Cortex of kidney (tissue), 1 donor: Measurements from ENCODE around the gene PDLIM3.
"Not testable (repeated sequence)": the region's sequence is repeated elsewhere in the genome, so short reads cannot be mapped to it uniquely, and the experiment has no call there.

ENCODE experiments used
- DNase-seq: peaks from one replicate; lab custom pipeline; 2025; lab: John Stamatoyannopoulos, UW

Gene PDLIM3

DNA sequence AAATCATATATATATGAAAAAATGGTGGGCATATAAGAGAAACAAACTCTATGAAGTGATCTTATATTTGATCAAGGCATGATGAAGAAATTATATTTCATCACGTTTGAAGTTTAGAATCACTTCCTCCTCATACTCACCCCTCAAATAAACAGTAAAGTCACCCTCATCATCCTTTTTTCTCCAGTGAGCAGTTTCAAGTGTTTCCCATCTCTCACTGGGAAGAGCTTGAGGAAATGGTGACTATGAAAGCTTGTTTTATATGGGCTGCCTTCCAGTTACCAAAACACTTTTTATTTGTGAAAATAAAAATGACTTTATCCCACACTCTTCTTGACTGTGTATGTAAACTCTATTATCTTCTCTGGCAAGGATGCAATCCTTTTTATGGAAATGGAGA, 16.8 kb downstream of the PDLIM3 start:
- no peak for DNase-seq

DNA sequence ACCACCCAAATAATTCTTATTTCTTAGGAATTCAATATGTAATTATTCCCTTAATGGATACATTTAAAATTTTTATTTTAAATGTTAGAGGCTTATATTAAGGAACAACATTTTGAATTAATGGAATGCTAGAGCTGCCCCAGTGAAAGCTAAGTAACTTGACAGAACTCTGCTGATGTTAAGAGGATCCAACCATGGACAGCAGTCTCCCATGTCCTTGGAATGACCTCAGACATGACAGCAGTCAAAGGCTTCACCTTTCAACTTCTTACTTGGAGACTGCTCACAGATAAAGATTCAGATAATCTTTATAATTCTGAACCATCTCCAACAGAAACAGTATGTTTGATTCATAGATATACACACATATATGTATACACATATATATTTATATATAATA, 17.2 kb downstream of the PDLIM3 start:
- DNase-seq: no peak

DNA sequence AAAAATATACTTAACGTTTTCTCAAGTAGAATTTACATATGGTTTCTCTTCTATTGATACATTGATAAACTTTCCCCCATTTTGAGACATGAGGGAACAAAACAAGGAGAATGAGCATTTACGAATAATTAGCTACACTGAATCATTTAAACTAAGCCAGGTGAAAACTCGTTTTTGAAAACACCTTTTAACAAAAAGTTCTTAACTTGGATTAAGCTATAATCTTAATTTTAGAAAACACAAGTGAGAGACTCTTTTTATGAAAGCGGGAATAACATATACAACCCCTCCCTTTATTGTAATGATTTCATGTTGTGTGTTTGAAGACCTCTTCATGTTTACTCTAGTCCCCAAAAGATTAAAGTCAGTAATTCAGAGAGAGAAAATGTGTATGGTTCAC, 20.1 kb downstream of the PDLIM3 start:
- DNase-seq: no peak

DNA sequence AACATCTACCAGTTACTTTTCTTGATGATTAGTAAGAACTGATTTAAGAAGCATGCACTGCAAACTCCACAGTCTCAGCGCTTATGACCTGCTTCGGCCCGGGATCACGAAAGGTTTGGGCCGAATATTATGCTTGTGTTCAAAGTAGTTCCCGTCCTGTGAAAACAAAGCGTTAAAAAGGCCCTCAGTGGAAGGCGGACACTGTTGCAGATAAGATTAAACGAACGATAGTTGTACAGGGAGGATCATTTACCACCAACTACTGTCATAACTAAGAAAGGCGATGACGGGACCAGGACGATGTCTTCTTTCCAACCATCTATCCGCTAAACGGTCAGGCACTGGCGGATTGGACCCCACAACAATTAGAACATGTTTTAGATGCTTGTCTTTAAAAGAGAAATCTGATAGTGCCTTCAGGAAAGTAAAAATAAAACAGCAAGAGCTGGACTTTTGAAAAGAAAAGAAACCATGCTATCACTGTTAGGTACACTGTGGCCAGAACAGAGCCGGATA, 21.1 kb downstream of the PDLIM3 start:
- DNase-seq: no peak

DNA sequence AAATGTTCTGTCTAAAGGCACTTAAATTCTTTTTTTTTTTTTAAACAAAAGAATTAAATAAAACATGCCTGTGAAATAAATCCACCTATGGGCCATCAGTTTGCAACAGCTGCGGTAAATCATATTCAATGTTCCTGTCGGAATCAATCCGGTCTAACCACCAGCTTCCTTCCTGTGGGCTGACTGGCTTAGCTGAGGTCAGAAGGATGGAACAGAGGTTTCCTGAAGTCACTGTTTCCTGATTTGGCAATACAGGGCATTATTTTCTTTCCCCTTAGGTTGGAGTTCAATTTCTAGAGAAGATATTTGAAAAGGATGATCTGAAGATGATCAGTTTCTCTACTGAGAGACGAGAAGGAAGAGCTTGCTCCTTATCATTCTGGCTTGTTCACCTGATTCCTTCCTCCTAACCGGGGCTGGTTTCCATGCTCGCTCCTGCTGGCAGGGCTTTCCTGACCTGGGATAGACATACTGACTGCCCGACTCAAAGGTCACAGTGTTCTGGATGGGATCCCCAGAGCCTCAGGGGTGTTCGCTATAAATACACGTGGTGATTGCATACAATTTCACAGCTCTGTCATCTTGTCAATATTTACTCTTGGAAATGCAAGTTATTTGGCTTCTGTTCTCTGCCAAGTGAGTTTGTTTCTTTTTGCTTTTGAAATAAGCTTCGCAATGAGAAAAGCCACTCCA, 21.7 kb downstream of the PDLIM3 start:
- no peak for DNase-seq

DNA sequence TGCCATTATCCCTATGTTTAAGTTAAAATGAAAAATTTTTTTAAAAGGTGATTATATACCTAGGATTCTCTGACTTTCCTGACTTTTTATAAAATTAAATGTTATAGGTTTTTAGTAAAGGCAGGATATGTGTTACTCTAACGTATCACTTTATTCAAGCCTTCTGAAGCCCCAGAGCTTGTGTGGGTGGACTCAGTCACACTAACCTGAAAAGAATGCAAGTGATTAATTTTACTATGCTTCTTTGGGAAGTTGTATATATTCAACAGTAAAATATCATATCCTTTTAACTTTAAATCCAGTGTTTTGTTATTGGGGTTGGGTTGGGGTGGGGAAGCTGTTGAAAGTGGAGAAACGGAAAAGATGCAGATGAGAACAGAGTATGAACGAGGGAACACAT, 22.8 kb downstream of the PDLIM3 start:
- DNase-seq: no peak

DNA sequence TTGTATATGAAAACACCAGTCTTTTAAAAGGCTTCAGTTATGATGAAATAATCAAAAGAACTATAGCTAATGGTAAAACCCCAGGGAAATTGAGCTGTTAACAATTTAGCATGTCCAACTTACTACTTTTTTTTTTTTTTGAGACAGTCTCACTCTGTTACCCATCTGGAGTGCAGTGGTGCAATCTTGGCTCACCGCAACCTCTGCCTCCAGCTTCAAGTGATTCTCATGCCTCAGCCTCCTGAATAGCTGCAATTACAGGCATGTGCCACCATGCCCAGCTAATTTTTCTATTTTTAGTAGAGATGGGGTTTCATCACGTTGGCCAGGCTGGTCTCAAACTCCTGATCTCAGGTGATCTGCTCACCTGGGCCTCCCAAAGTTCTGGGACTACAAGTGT, 24.1 kb downstream of the PDLIM3 start:
- DNase-seq: not testable (repeated sequence)

DNA sequence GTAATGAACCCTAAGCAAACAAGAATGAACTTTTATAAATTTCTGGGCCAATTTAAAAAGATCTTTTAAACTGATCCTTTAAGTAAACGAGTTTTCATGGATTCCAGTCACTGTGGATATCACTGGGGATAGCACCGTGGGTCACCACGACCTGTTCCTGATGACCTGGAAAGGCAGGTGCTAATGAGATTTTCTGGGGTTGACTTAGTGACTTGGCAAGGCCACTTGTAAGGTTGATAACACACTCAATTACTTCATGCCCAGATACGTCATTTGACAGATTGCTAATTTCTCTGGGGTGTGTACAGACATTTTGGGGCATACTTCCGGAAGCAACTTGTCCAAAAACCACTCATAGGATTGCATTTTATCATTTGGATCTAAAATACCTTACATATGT, 24.5 kb downstream of the PDLIM3 start:
- no peak for DNase-seq

DNA sequence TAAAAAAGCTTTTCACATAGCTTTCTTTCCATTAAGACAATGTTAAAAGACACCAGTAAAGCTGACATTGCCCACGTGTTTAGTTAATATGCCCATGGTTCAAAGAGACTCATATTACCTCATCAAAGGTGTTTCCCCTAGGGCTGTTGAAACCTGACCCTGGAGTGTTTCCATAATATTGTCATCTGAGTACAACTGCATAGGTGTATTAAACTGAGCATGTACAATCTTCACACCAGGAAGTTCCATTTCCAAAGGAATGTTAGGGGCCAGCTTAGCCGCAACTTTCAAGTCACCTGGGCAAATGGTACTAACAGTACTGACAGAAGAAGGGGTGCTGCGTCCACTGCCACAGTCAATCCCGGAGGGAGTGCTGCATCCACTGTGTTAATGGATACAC, 27.1 kb downstream of the PDLIM3 start:
- DNase-seq: no peak

DNA sequence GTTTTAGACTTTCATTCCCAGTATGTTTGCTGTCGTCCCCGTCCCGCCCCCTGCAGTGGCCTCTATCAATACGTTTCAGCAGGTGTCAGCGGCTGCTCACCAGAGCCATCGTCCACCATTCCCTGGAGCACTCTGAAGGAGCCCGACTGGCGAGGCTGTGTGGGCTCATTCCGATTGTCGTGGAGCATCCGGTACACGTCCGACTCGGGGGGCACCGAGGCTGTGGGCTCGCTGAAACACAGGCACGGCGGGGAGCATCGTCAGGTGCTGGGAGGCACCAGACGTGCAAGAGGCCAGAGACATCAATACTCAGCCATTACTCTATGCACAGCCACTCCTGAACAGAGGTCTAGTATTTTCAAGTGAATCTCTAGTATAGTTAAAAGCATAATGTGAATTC, 28.9 kb downstream of the PDLIM3 start:
- no peak for DNase-seq

DNA sequence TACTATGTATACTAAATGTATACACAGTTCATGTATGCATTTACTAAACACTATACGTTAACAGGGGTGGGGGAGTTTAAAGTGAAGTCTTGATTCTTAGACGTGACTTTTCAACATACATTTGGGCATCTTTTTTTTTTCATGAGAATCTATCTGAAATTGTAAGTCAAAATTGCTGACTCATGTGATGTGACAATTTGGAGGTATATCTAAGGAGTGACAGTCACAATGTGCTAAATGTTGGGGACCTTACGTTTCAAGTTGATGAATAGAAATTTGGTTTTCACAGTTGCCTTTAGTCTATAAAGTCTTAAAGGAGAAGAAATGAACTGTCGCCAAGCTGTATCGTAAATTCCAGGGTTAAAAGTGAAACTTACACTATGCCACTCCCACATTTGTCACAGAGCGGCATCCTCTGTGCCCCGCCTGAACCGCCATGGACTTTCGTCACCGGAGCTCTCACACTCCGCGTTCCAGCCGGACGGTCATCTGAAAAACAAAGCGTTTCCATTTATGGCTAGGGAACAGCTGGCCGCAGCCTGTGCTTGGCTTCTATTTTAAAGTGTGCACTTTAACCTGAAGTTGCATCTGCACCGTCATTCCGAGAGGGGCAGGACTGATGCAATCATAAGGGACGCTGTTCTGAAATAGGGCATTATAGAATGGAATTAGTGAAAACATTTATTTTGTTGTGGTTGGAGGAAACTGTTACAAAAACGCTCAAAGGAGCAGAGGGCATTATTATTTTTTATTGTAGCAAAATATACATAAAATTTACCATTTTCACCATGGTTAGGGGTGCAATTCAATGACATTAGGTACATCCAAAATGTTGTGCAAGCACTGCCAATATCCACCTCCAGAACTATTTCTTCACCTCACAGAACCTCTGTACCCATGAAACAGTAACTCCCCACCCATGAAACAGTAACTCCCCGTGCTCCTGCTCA, 30.9 kb downstream of the PDLIM3 start:
- DNase-seq: no peak

DNA sequence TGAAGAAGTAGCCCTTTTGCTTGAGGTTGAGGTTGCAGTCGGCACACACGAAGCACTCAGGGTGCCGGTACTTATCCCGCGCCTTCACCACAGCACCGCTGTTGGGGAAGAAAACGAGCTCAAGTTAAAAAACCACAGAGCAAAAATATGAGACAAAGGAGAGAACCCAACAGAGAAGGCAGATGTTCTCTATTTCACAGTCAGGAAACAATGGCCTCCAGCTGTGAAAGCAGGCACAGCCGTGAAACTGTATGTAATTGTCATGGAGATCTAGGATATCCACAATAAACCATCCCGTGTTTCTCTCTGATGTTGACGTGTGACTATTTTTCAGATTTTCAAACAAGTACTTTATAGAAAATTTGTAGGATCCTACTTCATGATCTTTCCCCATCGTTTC, 32.9 kb downstream of the PDLIM3 start:
- DNase-seq: no peak

DNA sequence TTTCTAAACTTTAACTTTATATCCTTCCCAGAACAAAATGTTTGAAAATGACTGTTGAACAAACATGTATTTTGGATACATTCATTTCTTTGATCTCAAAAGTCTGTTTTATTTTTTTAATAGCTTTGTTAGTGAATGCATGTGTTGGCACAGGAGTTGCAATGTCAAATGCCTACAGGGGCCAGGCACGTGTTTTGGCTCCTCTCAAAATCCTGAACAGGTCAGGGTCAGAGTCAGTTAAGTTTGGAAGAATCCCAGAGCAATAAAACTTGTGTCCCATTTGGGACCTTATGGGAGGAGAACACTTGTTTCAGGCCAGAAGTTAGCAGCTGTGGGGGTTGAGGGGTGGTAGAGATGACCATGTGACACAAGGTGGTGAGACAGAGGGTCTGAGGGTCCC, 34.7 kb downstream of the PDLIM3 start:
- DNase-seq: no peak

DNA sequence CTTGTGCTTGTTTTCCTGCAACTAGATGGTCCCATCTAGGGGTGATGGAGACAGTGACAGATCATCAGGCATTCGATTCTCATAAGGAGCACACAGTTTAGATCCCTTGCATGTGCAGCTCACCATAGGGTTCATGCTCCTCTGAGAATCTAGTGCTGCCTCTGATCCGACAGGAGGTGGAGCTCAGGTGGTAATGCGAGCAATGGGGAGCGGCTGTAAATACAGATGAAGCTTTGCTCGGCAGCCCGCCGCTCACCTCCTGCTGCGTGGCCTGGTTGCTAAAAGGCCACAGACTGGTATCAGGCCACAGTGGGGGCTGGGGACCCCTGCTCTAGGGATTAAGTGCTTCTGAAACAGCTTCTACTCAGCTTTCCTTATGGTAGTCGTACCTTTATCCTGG, 35.3 kb downstream of the PDLIM3 start:
- no peak for DNase-seq

DNA sequence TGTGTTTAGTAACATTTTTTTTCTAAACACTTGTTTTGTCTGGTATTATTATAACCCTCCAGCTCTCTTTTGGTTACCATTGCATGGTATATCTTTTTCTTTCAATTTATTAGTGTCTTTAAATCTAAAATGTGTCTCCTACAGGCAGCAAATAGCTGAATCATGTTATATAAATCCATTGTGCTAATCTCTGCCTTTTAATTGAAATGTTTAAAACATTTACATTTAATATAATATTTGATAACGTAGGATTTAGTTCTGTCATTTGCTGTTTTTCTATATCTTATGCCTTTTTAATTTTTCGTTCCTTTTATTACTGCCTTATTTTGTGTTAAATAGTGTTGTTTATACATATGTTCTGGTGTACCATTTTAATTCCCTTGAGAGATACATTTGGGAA, 46.7 kb downstream of the PDLIM3 start:
- no peak for DNase-seq

DNA sequence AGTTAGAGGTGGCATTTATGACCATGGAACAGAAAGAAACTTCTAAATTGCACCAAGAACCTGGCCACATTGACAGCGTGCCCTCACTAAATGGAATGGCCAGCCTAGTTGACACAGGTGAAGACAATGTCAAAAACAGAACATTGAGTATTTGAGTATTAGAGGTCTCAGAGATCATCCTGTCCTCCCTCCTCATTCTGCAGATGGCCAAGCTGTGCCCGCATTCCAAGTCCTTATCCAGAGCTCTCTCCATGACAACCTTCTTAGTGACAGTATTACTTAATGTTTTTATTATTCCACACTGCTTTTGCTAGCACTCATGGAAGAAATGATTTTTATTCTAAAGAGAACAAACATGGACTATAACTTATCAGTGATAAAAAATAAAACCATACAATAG, 53.9 kb downstream of the PDLIM3 start:
- no peak for DNase-seq

DNA sequence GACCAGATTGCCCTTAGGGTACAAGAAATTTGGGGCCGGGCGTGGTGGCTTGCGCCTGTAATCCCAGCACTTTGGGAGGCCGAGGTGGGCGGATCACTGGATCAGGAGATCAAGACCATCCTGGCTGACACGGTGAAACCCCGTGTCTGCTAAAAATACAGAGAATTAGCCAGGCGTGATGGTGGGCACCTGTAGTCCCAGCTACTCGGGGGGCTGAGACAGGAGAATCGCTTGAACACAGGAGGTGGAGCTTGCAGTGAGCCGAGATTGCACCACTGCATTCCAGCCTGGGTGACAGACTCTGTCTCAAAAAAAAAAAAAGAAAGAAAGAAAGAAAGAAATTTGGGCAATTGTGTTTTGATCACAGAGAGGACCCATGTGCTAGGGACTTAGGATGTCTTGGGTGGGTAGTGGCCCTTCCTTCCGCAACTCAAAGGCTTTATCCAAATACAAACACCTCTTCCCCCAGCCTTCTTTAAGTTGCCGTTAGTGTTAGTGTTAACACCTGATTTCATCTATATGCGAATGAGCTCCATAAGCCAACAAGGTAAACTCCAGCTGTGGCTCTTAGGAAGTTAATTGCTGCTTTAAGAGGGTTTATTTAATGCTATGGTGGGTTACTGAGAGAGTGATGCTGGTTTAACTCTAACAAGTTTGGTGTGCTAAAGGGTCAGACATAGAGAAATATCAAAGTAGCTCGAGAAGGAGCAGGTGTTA, 55.1 kb downstream of the PDLIM3 start:
- no peak for DNase-seq

DNA sequence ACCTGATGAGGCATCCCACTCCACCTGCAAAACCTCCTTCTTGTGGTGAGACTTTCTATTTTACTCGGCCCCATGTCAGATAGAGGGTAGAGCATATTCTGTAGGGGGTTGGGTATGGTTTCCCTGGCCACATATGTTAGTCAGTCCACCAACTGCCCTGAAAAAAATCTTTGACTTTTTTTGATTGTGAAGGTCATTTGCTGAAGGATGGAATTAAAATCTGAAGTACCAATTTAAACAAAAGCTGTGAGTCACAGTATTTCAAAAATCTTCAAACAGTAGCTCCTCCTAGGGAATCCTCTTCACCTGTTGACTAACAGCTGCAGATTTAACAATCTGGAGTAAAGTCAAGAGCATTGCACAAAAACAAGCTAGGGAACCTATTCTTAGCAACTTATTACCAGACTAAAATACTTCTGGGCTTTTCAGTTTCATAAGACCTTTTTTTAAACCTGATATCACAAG, 55.8 kb downstream of the PDLIM3 start:
- DNase-seq: no peak

DNA sequence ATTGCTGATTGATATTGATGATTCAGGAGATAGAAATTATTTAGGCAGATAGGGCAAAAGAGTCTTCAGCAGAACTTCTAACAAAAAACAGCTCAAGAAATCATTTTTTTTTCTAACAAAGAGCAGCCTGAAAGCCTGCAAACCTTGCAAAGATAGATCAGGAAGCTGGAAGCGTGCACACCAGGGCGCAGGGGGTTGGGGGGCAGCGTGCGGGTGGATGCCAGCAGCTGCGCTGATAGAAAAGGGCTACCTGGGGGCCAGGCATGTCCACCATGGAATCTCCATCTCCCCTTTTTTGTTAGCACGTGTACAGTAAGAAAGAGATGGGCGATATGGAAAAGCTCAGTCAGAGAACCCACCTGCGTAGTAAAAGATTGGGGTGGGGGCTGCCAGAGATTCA, 62.1 kb downstream of the PDLIM3 start:
- DNase-seq: no peak

DNA sequence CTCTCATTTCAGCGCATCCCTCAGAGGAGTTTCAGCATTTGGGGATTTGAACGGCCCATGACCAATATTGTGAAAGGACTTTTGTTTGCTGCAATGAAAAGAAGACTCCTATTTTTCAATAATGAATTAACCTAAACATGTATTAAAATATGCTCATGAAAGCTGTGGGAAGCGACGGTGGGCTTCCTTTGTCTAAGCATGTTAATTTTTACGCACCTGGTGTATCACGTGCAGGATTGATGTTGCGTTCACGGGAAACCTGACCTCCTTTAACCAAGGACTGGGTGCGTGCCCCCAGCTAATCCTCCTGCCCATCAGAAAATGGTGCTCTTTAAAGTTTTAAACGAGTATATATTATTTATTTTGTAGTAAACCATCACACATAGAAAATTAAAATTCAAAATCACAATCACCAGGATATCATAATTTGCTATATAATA, 63.2 kb downstream of the PDLIM3 start:
- DNase-seq: no peak

DNA sequence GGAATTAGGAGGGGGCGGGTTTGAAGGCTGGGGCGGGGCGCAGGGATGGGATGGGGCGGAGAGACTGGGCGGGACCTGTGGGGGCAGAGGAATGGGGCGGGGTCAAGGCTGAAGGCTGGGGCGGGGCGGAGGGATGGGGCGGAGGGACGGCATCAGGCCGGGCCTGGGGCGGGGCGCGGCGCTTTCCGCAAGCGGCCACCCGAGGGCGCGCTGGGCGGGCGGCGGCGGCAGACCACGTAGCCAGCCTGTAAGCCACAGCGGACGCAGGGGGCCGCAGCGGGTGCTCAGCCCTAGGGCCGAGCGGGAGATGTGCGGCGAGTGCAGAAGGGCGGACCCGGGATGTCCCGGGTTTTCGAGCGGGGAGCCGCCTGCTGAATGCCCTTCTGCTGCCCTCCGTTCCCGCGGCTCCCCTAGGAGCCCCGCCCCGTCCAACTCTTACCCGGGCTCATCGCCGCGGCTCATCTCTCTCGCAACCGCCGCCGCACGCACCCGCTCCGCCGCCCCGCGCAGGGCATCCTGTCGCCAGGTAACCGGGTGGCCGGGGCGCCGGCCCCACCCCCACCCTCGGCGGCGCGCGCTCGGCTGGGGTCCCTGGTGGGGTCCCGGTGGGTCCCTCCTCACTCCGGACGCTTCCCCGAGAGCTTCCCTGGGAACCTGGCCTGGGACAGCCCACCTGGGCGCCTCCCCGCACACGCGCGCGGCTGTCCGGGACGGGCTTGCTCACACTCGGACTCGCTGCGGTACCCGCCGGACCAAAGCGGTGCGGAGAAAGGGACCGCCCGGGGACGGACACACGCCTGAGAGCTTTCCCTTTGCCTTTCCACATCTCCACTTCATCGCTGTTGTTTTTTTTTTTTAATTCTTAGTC, 63.8 kb downstream of the PDLIM3 start, which contains the start of gene CCDC110:
CCDC110 (minus strand) TSS at position 499 of the 868 bp plus-strand sequence; CDS start at position 449, 50 bp downstream.
- DNase-seq: no peak
